LNCaP clone FGC (cell line): ENCODE data around the gene SKIDA1.

Experiments
- DNase-seq: peaks from one replicate; pipeline ENCODE4 v3.0.0-alpha.2; 2011; ENCODE audit warnings: low read depth
- H3K4me3 ChIP-seq: 2 replicates; pipeline ENCODE4 v1.5.1; 2011; ENCODE audit warnings: mild to moderate bottlenecking, low read depth, low read length, control low read depth
- TF ChIP-seq, protein P1 (sequence below): IDR thresholded peaks from 2 replicates; pipeline ENCODE4 v1.5.1; 2012; ENCODE audit warnings: mild to moderate bottlenecking; ENCODE audit not compliant: control insufficient read depth, insufficient read depth; ENCODE audit errors: extremely low read depth

SKIDA1 gene

DNA sequence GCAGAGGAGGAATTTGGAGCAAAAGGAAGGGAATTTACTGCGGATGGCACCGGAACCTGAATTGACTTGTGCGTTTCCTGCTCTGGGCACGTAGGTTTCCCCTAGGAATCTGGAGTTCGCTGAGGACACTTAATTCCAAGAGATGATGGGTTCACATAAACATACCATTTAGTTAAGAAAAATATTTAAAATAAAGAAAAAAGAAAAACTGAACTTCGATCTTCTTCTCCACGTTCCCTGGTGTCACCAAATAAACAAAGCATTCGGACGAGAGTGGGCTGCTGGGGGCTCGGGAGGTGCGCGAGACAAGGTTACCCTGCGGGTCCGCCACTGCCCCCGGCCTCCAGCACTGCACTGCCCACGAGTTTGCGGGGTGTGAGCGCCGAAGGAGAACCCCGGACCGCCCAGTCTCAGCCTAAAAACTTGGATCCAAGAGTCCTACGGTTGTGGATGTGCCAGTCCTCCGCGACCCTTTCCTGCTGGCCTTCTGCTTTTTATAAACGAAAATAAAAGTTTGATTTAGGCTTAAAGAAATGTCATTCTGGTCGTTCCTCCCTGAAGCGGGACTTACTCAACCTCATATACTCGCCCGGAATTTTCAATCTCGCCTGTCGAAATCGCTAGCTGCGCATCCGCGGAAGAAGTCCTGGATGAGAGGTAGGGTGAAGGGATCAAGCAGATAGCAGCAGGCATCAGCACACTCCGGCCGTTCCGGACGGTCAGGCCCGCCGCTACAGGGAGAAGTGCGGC is 30.3 kb downstream of the SKIDA1 start:
- peak; percentile 26 for DNase-seq

DNA sequence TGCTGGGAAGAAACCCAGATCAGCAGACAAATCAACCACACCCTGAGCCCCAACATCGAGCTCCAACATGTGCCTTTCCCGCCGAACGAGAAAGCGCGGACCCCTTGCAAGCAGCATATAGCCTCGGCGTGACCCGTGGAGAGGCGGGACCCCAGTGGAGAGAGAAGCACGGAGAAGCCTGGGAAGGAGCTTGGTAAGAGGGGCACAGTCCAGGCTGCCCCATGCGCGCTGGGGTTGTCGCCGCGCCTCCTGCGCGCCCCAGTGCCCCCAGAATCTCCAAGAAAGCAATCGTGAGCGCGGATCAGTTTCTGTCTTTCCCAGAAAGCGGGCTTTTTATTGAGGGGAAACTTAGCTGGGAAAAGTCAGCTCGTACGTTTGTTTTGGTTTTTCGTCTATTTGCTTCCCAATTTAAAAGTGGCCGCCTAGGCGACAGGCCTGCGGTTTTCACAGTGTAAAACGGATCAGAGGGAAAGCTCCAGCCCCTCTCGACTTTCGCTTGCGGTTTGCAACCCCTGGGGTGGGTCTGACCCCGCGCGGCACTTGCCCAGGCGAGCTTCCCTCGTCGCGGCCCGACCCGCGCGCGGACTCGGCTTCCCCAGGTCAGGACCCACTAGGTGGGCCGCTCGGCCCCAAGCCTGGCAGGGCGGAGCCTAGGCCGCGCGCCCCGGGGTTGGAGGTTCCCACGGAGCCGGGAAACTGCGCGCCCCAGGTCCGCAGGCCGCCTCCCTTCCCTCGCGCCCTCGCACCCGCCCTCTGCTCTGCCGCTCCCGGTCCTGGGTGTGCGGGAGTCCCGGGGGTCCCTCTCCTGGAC is 31.1 kb downstream of the SKIDA1 start:
- DNase-seq: no peak
- no peak overlapping the region for H3K4me3 ChIP-seq
- TF ChIP-seq, protein P1, sequence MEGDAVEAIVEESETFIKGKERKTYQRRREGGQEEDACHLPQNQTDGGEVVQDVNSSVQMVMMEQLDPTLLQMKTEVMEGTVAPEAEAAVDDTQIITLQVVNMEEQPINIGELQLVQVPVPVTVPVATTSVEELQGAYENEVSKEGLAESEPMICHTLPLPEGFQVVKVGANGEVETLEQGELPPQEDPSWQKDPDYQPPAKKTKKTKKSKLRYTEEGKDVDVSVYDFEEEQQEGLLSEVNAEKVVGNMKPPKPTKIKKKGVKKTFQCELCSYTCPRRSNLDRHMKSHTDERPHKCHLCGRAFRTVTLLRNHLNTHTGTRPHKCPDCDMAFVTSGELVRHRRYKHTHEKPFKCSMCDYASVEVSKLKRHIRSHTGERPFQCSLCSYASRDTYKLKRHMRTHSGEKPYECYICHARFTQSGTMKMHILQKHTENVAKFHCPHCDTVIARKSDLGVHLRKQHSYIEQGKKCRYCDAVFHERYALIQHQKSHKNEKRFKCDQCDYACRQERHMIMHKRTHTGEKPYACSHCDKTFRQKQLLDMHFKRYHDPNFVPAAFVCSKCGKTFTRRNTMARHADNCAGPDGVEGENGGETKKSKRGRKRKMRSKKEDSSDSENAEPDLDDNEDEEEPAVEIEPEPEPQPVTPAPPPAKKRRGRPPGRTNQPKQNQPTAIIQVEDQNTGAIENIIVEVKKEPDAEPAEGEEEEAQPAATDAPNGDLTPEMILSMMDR: no peak

More for the DNA sequence above, 30.3 kb downstream of the SKIDA1 start:
- H3K4me3 ChIP-seq: peak overlapping the region; percentile 69
- TF ChIP-seq, protein P1: no peak

DNA sequence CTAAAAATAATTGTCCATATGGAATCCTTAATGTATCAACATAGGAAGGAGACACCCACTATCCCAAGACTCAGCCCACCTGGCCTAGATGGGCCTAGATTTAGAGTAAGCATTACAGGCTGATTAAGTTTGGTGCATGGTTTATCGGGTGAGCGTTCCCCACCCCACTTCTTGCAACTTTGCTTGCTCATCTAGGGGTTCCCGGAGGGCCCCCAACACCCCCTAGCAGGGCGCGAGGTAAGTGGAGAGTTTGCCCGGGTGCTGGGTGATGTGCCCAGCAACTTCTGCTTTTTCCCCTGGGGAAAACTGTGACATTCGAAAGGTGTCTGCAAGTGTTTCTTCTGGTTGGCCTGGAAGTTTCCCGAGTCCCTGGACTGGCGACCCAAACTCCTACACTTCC is 31.7 kb downstream of the SKIDA1 start:
- H3K4me3 ChIP-seq: no peak overlapping the region
- TF ChIP-seq, protein P1: no peak
- DNase-seq: no peak

DNA sequence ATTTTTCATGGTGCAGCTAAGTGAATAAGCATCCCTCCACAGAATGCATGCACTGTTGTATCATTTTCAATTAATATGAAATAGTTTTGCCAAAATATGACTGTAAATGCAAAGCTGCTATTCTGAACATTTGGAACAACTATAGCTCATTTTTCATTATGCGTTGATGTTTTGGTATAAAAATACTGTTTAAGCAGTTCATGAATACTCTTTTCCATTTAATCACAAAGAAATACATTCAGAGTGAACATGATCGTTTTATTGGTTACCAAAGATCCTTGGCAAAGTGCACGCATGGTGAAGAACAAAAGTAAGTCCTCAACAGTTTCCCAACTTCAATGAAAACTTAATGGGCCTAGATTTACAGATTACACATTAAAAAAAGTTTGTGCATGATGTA is 33.1 kb downstream of the SKIDA1 start:
- TF ChIP-seq, protein P1: no peak
- no peak overlapping the region for H3K4me3 ChIP-seq
- no peak for DNase-seq

GRCh38 chr10:21490711-21491105 is 34.8 kb downstream of the SKIDA1 start:
- no peak overlapping the region for H3K4me3 ChIP-seq
- no peak for DNase-seq
- TF ChIP-seq, protein P1: no peak

GRCh38 chr10:21490028-21490710 is 35.3 kb downstream of the SKIDA1 start:
- TF ChIP-seq, protein P1: no peak
- no peak overlapping the region for H3K4me3 ChIP-seq
- DNase-seq: no peak
